ENCODE results near the gene MAP7D3.

MAP7D3 gene

GRCh38 chrX:136200466-136200865 is 50.7 kb downstream of the MAP7D3 start:
- TF ChIP-seq RAD21 (IDR thresholded peaks at IDR 0.05; ENCODE audit: low read depth) (peak; percentile 42; the same call in 1 of the 2 replicates), ZBTB7A (IDR thresholded peaks at IDR 0.05; ENCODE audit: low read depth) (no peak)

- TF ChIP-seq MAX (IDR thresholded peaks at IDR 0.05) (no peak), EP300 (IDR thresholded peaks at IDR 0.05; ENCODE audit: borderline replicate concordance) (no peak)
Observed at GRCh38 chrX:136199365-136199764, 51.8 kb downstream of the MAP7D3 start.

- TF ChIP-seq TEAD4 (IDR thresholded peaks at IDR 0.05) (no peak), CEBPB (IDR thresholded peaks at IDR 0.05) (no peak), ZBTB7A (IDR thresholded peaks at IDR 0.05; ENCODE audit: low read depth) (no peak), EGR1 (IDR thresholded peaks at IDR 0.05) (no peak), CREB1 (IDR thresholded peaks at IDR 0.05; ENCODE audit: low read depth) (no peak), TCF12 (IDR thresholded peaks at IDR 0.05; ENCODE audit: low read depth) (no peak), FOXM1 (IDR thresholded peaks at IDR 0.05; ENCODE audit: borderline replicate concordance, low read depth) (no peak), MAX (IDR thresholded peaks at IDR 0.05) (no peak), TAF1 (IDR thresholded peaks at IDR 0.05; ENCODE audit: low read depth) (no peak), EP300 (IDR thresholded peaks at IDR 0.05; ENCODE audit: borderline replicate concordance) (no peak), USF1 (IDR thresholded peaks at IDR 0.05) (no peak), RAD21 (IDR thresholded peaks at IDR 0.05; ENCODE audit: low read depth) (no peak)
Observed at GRCh38 chrX:136198678-136199243, 52.4 kb downstream of the MAP7D3 start.

- TF ChIP-seq USF1 (IDR thresholded peaks at IDR 0.05) (no peak), EP300 (IDR thresholded peaks at IDR 0.05; ENCODE audit: borderline replicate concordance) (no peak), EGR1 (IDR thresholded peaks at IDR 0.05) (no peak), MAX (IDR thresholded peaks at IDR 0.05) (no peak), RAD21 (IDR thresholded peaks at IDR 0.05; ENCODE audit: low read depth) (no peak), CEBPB (IDR thresholded peaks at IDR 0.05) (no peak), TEAD4 (IDR thresholded peaks at IDR 0.05) (no peak), CREB1 (IDR thresholded peaks at IDR 0.05; ENCODE audit: low read depth) (no peak), TCF12 (IDR thresholded peaks at IDR 0.05; ENCODE audit: low read depth) (no peak), FOXM1 (IDR thresholded peaks at IDR 0.05; ENCODE audit: borderline replicate concordance, low read depth) (no peak), REST (IDR thresholded peaks at IDR 0.05; ENCODE audit: low read depth) (no peak), YY1 (IDR thresholded peaks at IDR 0.05; ENCODE audit: low read depth) (no peak)
Observed at GRCh38 chrX:136198010-136198409, 53.2 kb downstream of the MAP7D3 start.

GRCh38 chrX:136196691-136197155 is 54.5 kb downstream of the MAP7D3 start:
- TF ChIP-seq NFIC (IDR thresholded peaks at IDR 0.05) (no peak), YY1 (IDR thresholded peaks at IDR 0.05; ENCODE audit: low read depth) (no peak), TAF1 (IDR thresholded peaks at IDR 0.05; ENCODE audit: low read depth) (no peak), EP300 (IDR thresholded peaks at IDR 0.05; ENCODE audit: borderline replicate concordance) (no peak), MAX (IDR thresholded peaks at IDR 0.05) (no peak), REST (IDR thresholded peaks at IDR 0.05; ENCODE audit: low read depth) (no peak), USF1 (IDR thresholded peaks at IDR 0.05) (no peak), CREB1 (IDR thresholded peaks at IDR 0.05; ENCODE audit: low read depth) (no peak), ZBTB7A (IDR thresholded peaks at IDR 0.05; ENCODE audit: low read depth) (no peak), TEAD4 (IDR thresholded peaks at IDR 0.05) (no peak), CEBPB (IDR thresholded peaks at IDR 0.05) (no peak), TCF12 (IDR thresholded peaks at IDR 0.05; ENCODE audit: low read depth) (no peak), EGR1 (IDR thresholded peaks at IDR 0.05) (no peak), RAD21 (IDR thresholded peaks at IDR 0.05; ENCODE audit: low read depth) (no peak), FOXM1 (IDR thresholded peaks at IDR 0.05; ENCODE audit: borderline replicate concordance, low read depth) (no peak)

Measured in Ishikawa (cell line).